G401.6 (cell line): ENCODE measurements around the gene TTL.
"Not testable (repeated sequence)": the region's sequence is repeated elsewhere in the genome, so short reads cannot be mapped to it uniquely, and the experiment has no call there.

ENCODE experiments used
- FAIRE-seq: peaks from 2 replicates; lab custom pipeline; 2012; peaks lifted over from hg19 to GRCh38; lab: Jason Lieb, UNC

TTL gene

DNA sequence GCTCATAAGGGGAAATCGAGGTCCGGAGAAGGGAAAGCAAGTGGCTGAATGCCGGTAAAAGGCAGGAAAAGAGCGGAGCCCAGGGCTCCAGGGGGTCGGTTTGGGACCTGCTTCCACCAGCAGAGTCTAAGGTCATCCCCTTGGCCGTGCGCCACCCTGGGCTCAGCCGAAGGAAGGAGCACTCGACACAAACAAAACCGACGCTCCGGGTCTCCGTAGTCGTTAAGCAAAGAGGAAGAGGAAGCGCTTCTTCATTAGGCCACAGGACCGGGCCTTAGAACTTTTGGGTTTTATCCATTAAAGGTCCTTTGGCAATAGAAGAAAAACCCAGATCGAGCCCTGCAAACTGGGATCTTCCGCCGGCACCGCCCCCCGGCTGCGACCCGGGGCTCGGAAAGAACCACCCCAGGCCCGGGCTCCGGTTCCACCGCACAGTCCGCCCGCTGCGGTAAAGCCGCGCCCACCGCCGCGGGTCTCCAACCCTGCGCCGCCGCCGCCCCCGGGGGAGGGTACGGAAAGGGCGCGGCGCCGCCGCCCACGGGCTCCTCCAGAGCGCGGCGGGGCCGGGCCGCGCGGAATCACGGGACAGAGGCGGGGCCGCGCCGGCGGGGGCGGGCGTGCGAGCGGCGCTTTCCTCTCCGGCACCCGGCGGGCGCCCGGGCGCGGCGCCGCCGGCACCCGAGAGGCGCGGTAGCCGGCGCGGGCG is at the start of gene TTL:
TSS of gene TTL (plus strand) at position 629 of the 706 bp plus-strand sequence. CDS start 189 bp downstream, outside the sequence.
- FAIRE-seq, result no peak

DNA sequence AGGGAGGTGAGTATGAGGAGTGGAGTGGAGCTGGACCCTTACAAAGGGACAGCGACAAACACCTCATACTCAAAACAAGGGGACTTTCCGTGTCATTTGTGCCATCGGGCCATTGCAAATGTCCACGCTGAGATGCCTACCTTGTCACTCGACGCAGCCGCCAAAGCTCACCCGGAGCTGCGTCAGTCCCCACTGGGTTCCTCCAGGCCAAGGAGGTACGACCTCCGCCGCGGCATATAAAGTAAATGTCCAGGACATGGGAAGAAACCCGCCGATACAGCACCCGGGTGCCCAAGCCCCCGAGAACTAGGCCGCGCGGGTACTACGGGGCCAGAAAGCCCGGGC is 49.6 kb upstream of the TTL start:
- not testable (repeated sequence) for FAIRE-seq

DNA sequence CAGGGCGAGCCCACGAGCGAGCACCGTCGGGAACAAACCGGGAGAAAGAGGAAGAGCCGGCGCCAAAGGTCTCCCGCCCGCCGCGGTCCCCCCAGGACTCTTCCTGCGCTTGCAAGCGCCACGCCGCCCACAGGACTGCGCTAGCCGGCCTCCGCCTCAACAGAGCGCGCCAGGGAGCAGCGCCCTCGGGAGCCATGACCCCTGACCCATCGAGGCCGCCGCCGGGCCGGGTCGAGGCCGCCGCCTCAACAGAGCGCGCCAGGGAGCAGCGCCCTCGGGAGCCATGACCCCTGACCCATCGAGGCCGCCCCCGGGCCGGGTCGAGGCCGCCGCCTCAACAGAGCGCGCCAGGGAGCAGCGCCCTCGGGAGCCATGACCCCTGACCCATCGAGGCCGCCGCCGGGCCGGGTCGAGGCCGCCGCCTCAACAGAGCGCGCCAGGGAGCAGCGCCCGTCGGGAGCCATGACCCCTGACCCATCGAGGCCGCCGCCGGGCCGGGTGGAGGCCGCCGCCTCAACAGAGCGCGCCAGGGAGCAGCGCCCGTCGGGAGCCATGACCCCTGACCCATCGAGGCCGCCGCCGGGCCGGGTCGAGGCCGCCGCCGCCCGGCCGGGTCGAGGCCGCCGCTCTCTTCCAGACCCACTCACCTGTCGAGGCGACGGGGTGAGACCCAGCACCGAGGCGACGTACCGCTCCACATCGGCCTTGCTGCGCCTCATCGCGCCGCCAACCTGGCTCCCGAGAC is 49.0 kb upstream of the TTL start:
- FAIRE-seq, result not testable (repeated sequence)

DNA sequence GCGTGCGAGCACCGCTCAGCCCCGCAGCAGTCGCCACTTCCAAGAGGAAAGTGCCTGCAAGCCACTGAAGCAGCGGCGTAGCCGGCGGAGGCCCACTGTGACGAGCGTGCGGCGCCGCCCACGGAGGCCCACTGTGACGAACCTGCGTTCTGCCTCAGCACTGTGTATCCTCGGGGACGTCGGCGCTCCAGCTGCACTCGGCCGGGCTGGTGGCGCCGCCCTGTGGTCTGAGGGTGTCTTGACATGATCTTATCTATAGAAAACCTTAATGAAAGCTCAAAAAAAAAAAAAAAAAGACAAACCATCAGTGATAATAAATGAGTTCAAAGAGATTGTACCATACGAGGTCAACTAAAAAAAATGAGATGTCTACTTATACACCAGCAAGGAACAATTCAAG is 48.5 kb upstream of the TTL start, which contains the start of gene RGPD8:
TSS of gene RGPD8 (minus strand) at position 166 of the 400 bp plus-strand sequence. CDS start 192 bp downstream, outside the sequence.
- not testable (repeated sequence) for FAIRE-seq

DNA sequence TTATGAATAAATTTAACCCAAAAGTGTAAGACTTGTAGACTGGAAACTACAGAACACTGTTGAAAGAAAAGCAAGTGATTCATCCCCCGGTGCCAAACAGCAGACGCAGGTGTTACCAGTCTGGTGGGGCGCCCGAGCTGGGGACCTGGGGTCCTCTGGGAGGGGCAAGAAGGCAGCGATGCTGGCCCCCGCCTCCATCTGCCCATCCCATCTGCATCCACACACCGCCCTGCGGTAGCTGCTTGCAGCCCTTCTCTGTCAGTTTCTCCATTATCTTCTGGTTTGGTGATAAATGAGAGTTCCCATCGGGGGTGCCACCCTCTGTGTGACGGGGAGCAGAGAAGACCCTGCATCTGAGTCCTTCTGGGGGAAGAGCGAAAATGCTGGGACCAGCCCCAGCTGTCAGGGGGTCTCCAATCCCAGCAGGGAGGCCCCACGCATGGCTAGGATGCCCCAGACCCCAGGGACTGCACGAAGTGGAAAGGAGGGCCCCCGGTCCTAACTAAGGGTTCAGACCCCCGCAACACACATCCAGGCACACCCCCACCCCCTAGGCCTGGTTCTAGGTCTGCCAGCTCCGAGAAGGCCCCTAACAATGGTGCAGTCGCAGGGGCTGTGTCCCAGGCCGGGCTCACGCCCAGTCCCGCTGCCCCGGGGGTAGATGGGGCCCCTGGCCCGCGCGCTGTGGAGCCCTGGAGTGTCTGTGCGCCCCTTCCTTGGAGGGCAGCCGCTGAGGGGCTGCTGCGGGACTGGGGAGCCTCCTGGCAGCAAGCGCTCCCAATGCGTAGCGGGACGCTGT is 47.8 kb upstream of the TTL start:
- FAIRE-seq, result no peak

DNA sequence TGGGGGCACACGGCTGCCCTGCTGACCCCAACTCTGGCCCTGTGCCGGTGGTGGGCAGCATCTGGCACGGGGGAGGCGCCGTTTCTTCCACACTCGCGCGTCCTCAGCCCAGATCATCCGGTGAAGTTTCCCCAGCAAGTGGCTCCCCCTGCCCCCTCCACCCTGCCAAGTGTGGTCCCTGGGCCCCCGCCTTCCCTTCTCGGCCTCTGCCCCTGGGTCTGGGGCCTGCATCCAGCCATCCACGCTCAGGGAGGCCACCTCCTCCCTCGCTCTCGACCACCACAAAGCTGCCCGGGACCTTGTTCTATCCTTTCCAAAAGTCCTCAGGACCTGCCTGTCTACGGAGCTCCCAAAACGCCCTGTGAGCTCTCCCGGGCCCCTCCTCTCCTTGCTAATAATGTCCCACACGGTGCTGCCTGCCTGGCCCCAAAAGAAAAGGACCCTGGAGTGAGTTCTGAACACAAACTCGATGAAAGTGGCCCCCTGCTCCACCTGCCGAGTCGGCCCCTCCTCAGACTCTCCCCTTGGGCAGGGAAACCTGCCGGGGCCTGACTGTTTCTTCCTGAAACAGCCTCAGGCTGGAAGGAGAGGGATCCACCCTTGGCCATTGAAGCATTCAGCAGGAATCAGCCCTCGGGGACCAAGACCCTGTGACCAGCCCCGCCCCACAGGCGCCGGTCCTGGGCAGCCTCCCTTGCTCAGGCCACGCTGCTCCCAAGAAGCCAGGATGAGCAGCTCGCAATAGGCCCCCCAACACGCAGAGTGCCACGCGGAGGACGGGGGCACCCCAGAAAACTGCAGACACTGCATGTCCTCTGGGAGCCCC is 46.9 kb upstream of the TTL start:
- not testable (repeated sequence) for FAIRE-seq

DNA sequence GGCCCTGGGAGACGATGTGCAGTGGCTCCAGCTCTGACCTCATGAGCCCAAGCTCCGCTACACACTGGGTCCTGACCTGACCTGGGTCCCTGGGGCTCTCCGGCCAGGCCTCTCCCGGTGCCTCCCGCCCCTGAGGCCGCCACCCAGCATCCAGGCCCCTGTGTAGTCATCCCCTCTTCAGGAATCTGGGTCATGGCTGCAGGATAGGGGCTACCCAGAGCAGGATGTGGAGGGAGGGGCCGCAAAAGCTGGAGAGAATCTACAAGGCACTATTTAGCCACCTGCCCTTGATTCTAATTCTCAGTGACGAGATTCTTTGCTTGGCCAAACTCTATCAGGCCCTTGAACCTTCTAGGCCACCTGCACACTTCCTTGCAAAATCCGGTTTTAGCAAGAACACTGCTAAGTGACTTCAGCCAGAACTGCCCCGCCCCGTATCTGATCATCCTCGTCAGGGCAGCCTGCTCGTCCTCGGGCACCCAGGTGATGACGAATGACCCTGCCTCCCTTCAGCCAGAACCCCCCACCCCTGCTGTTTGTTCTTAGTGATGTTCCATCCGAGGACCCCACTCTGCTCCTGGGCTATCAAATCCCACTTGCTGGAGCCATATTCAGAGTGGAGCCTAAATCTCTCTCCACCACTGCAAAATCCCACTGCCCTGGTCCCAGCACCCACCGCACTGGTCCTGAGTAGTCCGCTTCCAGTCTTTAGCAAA is 46.1 kb upstream of the TTL start:
- FAIRE-seq, result not testable (repeated sequence)

DNA sequence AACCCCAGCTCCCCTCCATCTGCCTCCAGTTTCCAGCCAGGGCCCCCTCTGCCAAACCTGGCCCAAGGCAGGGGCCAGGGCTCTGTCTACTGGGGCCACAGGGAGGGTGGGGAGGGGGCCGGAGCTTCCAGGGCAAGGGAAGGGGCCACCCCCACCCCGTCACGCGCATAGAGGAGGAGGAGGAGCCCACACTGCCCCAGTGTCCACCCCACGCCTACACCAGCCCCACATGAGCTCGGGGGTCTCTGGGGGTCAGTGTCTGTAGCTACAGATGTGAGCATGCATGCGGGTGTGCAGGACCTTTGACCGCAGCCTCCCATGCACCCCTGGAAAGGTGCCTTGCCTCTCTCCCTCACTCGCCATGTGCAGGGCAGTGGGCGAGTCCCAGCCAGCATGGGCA is 45.0 kb upstream of the TTL start:
- not testable (repeated sequence) for FAIRE-seq

DNA sequence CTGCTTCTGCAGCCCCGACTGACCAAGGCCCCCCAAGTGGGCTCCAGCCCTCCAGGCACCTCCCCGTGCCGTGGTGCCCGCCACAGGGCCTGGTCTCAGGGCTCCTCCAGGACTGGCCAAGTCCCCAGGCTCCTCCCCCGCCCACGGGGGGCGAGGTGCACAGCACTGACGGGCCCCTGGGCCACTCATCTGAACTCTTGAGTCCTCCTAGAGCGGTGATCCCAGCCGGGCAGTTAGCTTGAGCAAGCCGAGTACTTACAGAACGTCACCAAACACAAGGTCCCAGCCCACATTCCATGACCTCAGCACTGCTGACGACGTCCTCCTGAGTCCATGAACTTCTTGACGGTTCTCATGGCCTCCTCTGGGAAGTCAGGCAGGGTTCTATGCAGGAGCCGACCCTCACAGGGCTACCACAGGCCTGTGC is 44.5 kb upstream of the TTL start:
- not testable (repeated sequence) for FAIRE-seq

DNA sequence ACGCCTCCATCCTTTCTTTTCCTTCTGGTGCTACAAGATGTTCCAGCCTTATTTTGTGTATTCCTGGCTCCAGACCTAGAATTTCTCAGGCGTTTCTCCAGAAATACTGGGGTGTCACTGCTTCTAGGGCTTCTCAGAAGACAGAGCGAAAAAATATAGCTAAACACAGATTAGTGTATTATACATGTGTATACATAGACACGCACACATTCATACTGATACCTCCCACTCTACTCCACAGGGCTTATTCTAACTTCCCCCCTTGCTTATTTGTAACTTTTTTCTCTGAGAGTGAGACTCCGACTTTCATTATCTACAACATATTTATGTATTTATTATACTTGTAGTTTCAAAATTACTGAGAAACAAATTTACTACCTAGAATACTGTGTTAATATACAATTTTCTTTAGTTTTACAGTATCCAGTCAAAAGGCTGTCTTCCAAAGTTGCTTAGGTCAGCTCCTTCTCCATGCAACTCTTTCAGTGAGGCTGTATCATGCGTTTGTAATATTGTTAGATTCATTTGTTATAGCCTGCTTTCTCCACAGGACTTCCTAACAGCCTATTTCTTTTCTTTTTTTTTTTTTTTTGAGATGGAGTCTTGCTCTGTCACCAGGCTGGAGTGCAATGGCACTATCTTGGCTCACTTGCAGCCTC is 43.2 kb upstream of the TTL start:
- FAIRE-seq, result not testable (repeated sequence)

DNA sequence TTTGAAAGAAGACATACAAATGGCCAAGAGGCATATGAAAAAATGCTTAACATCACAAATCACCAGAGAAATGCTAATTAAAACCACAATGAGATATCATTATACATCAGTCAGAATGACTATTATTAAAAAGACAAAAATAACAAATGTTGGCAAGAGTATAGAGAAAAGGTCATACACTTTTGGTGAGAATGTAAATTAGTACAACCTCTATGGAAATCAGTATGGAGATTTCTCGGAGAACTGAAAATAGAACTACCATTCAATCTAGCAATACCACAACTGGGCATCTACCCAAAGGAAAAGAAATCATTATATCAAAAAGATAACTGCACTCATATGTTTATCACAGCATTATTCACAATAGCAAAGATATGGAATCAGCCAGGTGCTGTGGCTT is 37.7 kb upstream of the TTL start:
- FAIRE-seq, result not testable (repeated sequence)

DNA sequence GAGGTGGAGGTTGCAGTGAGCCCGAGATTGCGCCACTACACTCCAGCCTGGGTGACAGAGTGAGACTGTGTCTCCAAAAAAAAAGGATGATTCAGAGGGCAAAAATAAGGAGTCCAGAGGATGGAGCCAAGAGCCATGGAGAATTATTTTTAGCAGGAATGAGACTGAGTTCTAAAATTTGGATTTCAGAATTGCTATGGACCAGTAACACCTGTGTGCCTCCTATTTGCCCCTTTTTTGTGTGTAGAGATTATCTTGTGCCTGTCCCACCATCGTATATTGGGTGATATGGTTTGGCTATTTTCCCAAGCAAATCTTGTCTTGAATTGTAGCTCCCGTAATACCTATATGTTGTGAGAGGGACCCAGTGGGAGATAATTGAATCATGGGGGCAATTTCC is 32.1 kb upstream of the TTL start:
- FAIRE-seq, result no peak

DNA sequence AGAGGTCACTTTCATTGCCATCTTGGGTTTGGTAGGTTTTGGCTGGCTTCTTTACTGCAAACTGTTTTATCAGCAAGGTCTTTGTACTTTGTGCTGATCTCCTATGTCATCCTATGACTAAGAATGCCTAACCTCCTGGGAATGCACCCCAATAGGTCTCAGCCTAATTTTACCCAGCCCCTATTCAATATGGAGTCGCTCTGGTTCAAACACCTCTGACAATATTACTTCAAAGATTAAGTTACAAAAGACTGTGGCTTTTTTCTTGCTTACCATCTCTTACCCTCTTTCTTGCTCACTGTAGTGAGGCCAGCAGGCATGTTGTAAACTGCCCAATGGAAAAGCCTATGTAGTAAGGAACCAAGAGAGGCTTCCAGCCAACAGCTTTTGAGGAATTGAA is 30.6 kb upstream of the TTL start:
- no peak for FAIRE-seq

DNA sequence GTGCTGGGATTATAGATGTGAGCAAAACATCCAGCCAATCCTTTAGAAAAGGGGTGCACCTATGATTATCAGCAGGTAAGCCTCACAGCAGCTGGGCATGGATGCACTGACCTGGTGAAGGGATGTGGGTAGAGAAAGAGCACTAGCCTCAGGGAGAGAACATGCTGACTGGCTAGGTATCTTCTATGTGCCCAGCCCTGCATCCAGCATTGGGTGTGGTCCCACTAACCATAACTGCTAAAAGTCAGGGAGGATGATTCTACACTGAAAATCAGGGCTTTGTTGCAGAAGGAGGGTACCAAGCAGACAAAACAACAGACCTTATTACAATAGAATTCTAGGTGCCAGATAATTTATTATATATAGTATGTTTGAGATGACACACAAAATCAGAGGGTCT is 27.4 kb upstream of the TTL start:
- no peak for FAIRE-seq

DNA sequence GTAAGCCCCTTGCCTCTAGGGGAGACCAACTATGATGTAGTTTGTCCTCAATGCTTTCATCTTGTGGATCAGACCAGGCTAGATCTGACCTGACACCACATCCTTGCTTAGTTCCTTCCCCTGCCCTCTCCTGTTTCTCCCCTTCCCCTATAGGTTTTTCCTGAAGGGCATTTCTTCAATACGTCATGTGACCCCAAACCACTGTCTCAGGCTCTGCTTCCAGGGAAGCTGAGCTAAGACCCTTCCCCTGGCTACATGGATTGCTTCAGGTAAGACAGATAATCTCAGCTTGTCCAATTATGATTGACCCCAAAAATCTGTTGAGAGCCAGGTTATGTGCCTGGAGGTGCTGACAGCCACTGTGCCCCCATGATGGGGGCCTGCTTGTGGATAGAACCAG is 22.6 kb upstream of the TTL start:
- no peak for FAIRE-seq

DNA sequence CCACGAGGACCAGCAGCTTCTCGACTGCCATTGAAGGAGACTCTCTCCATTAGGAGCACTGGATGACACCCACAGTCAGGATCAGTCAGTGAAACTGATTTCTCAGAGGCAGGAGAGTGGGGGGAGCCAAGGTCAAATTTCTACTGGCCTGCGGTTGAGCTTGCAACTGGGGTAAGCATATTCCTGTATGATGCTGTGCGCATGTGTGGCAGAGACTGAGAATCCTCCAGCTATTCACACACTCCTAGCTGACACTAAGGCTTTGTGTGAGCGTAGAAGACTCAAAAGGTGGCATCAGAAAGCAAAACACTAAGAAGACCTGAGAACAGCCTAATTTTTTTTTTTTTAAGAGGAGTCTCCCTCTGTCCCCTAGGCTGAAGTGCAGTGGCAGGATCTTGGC is 19.8 kb upstream of the TTL start:
- FAIRE-seq, result no peak

DNA sequence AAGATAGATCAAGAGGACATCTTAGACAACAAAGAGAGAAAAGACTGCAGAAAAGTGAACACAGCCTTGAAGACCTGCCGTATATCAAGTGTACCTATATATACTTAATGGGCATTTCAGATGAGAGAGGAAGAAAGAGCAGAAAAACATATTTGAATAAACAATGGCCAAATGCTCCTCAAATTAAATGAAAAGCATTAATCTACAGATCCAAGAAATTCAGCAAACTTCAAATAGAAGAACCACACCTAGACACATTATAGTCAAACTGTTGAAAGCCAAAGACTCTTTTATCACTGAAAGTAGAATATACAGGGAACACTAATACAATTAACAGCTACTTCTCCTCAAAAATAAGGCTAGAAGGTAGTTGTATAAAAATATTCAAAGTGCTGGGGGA is 18.7 kb upstream of the TTL start:
- no peak for FAIRE-seq

DNA sequence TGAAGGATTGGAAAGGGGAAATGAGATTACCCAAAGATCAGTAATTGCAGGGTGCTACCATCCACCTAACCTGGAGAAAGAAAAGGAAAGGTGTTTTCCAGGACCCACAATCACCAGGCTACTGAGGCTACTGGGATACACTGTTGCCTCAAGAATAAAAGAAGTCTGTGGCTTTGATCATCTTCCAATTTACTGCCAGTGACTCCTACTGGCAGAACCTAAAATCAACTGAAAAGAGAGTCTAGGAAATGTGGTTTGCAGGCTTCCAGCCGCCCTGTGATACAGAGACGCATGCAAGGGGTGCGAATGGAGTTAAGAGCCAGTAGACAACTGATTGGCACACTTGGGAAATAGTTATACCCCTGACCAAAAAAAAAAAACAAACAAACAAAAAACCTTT is 16.6 kb upstream of the TTL start:
- no peak for FAIRE-seq

DNA sequence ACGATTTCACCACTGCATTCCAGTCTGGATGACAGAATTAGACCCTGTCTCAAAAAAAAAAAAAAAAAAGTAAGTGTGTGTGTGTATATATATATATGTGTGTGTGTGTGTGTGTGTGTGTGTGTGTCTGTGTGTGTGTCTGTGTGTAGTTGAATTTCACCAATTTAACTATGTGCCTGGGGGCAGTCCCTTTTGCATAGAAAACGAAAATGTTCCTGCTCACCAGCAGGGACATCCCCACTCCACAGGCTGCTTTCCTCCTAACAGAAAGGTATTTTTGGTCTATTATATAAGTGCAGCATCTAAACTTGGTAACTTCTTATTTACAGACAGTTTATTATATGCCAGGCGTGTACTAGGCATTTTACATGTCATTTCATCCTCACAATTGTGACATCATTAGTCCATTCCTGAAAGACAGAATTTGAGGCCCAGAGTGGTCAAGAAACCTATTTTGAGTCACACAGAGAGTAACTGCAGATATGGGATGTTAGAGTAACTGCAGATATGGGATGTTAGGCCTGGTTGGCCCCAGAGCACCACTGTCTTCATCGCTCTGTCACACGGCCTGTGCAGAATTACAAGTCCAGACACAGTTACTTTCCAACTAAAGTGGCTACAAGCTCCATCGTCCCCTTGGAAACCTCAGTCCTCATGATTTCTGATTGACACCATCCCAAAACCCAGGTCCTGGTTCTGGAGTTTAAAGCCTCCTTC is 9.3 kb upstream of the TTL start:
- FAIRE-seq, result no peak

DNA sequence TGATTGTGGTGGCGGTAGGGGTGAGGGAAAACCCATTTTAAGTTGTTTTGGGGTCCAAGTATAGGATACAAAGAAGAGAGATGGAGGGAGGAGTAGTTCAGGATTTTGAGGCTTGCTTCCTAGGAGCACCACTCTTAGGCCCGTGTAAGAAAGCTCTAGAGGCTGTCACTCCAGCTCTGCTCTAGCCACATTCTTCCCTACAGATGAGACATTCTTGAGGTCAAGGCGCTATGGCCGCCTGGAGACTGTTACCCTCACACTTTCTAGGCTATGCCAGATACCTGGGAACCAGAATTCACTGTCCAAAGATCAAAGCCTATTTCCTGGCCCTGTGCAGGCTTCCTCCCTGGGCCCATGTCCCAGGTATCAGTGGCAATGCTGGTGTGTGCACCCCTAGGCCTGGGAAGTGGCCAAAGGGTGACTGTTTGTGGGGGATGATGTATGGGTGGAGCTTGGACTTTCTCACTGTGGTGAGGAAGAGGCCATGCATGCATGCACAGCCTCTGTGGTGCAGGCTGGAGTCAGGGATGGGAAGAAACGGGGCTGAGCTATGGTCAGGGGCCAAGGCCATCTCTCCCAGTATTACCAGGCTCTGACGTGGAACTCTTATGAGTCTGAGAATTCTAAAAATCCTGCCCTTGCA is 7.0 kb upstream of the TTL start:
- FAIRE-seq, result no peak
